Activated T-cell treated with anti-CD3 and anti-CD28 coated beads for 24 hours (primary cell): ENCODE results near the gene PKHD1.

Experiments used
- DNase-seq: peaks from one replicate; pipeline ENCODE4 v3.0.0-alpha.2; 2020; ENCODE audit warnings: low read depth

Gene PKHD1

GRCh38 chr6:51678905-51679620, 408.4 kb downstream of the PKHD1 start:
- DNase-seq = no peak

- DNase-seq = no peak
Observed at GRCh38 chr6:51678274-51678673, 409.1 kb downstream of the PKHD1 start.

DNA sequence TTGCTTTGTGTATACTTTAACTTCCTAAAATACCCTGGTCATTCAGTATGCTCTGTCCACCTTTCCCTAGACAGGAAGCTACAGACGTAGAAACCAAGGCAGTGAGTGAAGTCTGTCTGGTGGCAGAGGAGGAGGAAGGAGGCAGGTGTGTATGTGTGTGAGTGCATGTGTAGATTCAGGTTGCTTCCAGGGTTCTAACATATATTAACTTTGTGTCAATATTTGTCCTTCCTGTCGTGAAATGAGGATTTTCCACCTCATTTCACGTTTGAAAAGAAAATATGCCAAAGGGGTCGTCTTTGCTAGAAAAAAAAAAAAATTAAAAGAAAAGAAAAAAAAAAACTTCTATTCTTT, 411.5 kb downstream of the PKHD1 start:
- no peak for DNase-seq

- DNase-seq = no peak
Observed at GRCh38 chr6:51675020-51675921, 412.1 kb downstream of the PKHD1 start.

- DNase-seq = no peak
Observed at GRCh38 chr6:51663525-51663924, 423.9 kb downstream of the PKHD1 start.

GRCh38 chr6:51660767-51661166, 426.6 kb downstream of the PKHD1 start:
- DNase-seq = no peak

DNA sequence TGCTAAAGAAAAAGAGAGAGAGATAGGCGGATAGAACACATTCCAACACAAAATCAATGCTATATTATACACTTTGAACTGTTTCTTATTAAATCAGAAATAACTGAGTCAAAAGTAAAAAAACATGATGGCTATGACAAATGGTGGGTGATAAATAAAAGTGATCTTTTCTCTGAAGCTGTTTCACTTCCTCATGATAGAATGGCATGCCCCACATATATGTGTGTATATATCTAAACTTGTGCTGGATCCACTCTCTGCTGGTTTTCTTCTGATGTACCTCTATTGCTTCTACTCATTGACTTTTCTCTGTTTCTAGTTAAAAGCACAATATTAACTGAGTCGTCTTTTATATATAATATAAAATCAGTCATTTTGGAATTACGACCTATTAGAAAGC, 429.9 kb downstream of the PKHD1 start:
- DNase-seq = no peak

- no peak for DNase-seq
Observed at GRCh38 chr6:51655517-51655916, 431.9 kb downstream of the PKHD1 start.

- DNase-seq = no peak
Observed at GRCh38 chr6:51654647-51655046, 432.8 kb downstream of the PKHD1 start.

DNA sequence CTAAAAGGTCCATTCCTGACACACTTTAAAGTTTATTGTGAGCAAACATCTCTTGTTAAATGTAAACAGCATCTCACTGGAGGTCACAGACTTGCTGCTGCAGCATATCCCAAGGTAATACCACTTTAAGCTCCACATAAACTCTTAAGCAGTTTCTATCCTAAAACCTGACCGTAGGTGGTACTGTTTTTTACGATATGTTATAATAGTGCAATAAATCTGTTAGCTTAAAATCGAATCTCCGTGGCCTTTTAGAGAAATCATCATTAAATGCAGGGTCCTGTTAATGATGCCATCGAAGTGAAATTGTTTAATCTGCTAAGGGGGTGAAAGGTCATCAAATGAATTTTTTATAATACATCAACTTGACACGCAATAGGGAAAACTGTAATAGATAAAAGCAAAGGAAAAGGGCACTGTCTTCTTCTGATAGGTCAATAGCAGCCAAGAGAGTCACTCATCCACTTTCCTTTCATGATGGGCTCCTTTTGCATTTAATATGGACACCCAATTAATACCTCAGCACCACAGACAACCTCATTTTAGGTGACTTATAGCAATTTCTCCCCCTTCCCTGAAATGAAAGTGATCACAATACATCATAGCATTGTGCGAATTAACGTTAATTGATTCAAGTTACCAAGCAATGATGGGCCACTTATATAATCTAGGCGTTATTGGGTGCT, 436.1 kb downstream of the PKHD1 start:
- no peak for DNase-seq

DNA sequence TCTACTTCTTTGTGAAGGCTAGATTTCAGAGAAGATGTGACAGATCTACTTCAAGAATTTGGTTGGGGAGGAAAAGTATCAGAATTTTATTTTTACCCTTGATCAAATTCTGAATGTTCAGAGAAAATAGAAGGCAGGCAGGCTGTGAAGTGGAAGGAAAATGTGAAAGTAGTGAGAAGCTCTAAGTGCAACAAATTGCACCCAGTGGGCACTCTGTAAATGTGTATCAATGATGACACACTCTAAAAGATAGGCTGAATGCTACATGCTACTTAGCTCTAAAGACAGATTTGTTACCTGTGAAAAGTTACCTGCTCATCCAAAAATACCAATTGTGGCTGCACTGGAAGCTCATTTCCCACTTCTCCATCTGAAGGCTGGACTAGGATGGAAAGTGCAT, 438.6 kb downstream of the PKHD1 start:
- no peak for DNase-seq

DNA sequence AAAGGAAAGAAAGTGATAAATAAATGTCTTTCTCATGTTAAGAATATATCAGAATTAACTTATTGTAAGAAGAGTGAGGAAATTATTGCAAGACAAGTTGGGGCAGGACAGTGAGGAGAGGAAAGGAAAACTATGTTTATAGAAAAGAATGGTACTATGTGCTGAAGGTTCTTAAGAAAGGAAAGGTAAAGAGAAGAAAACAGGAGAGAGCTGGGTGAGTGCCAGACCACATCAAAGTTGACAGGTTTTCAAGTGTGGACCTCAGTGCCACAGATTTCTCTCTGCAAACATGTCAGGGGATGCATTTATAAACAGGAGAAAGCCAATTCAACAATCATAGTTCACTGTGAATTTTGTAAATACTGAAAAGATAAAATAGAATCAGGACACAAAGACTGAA, 439.2 kb downstream of the PKHD1 start:
- no peak for DNase-seq

- no peak for DNase-seq
Observed at GRCh38 chr6:51644426-51644825, 443.0 kb downstream of the PKHD1 start.

- no peak for DNase-seq
Observed at GRCh38 chr6:51640021-51640420, 447.4 kb downstream of the PKHD1 start.

DNA sequence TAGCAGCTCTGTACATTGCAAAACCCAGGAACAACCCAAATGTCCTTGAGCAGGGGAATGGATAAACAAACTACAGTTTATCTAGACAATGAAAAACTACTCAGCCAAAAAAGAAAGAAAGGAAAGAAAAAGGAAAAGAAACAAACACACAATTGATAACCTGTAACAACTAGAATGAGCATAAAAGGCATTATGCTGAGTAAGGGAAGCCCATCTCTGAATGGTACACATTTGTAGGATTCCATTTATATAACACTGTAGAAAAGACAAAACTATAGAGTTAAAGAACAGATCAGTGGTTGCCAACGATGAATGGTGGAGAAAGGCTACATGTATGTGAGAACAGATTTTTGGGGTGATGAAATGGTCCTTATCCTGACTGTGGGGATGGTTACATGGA, 454.0 kb downstream of the PKHD1 start:
- DNase-seq = no peak

- no peak for DNase-seq
Observed at GRCh38 chr6:51630011-51630410, 457.4 kb downstream of the PKHD1 start.

- DNase-seq = no peak
Observed at GRCh38 chr6:51626391-51626790, 461.0 kb downstream of the PKHD1 start.

- no peak for DNase-seq
Observed at GRCh38 chr6:51625566-51625965, 461.8 kb downstream of the PKHD1 start.

DNA sequence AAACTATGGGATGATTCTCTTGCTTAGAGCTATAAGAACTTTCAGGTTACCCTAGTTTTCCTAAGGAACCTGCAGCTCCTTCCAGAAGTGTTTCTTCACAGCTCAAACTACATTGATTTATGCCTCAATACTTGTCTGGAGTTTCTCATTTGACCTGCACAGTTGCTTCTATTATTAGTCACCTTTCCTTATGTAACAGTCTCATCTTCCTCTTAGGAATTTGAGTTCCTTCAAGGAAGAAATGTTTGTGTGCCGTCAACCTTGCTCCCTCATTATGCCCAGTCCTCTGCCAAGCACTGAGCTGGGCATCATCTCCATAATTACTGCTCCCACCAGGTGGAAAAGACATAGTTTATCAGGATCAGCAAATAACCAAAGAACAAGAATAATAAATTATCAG, 466.4 kb downstream of the PKHD1 start:
- DNase-seq = no peak

GRCh38 chr6:51619042-51619799, 468.2 kb downstream of the PKHD1 start:
- no peak for DNase-seq

- no peak for DNase-seq
Observed at GRCh38 chr6:51618563-51618962, 468.9 kb downstream of the PKHD1 start.

DNA sequence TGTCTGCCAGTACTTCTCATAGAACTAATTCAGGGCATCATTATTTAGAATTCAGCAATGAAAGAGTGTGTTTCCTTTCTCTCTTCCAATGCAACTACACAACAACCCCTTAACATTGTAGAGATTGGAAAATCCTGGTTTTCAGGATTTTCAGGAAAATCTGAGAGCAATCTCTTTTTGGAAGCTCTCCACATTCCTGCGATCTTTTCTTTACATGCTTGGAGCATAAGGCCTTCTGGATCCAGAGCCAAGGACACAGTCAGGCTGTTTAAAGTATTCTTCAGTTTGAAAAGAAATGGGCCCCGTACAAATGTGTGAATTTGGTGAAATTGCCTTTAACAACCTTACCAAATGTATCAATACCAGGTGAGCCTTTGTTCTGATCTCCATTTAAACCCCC, 469.7 kb downstream of the PKHD1 start:
- DNase-seq = no peak
